Activated CD8-positive, alpha-beta T cell treated with anti-CD3 and anti-CD28 coated beads for 36 hours (primary cell): ENCODE results near the gene APOF. TPM values are rescaled to one million over a fixed set of nuclear protein-coding genes. Genes with fewer than 3 reads are reported as not detected.
"Not testable (repeated sequence)": the region's sequence is repeated elsewhere in the genome, so short reads cannot be mapped to it uniquely, and the experiment has no call there.

Experiments
- ATAC-seq: fragments of 200-7000 bp; cut with Tn5 transposase; one replicate; pipeline ENCODE4 v1.10.0; 2021; ENCODE audit warnings: mild to moderate bottlenecking, moderate library complexity
- CTCF ChIA-PET: fragments of 350-600 bp; sonication (Branson Sonifier 250); formaldehyde crosslinking; loops from one replicate; lab custom pipeline; 2021; ENCODE audit warnings: antibody characterized with exemption; lab: Charles Lee
- POLR2A ChIA-PET: fragments of 350-600 bp; sonication (Branson Sonifier 250); formaldehyde crosslinking; loops from one replicate; lab custom pipeline; 2021; ENCODE audit warnings: antibody characterized with exemption; lab: Charles Lee
- DNase-seq: peaks from one replicate; pipeline ENCODE4 v3.0.0-alpha.2; 2020
- H3K27ac Mint-ChIP-seq: one replicate; pipeline ENCODE4 v1.8.0; 2021; ENCODE audit warnings: mild to moderate bottlenecking, mixed read lengths
- H3K27me3 Mint-ChIP-seq: one replicate; pipeline ENCODE4 v1.8.0; 2021; ENCODE audit warnings: mixed read lengths
- H3K36me3 Mint-ChIP-seq: one replicate; pipeline ENCODE4 v1.8.0; 2021; ENCODE audit warnings: low read depth, mixed read lengths
- H3K4me1 Mint-ChIP-seq: one replicate; pipeline ENCODE4 v1.8.0; 2021; ENCODE audit warnings: low read depth, mixed read lengths
- H3K4me3 Mint-ChIP-seq: one replicate; pipeline ENCODE4 v1.8.0; 2021; ENCODE audit warnings: mild to moderate bottlenecking, moderate library complexity, mixed read lengths
- H3K9me3 Mint-ChIP-seq: one replicate; pipeline ENCODE4 v1.8.0; 2021; ENCODE audit warnings: mixed read lengths
- intact Hi-C: fragments of 100-400 bp; cut with micrococcal nuclease; formaldehyde crosslinking; loops from one replicate; pipeline ENCODE4 v1.10.0; 2022
- total RNA-seq, 2 experiments: library from RNA; stranded (reverse); gene quantifications; one replicate each; pipeline ENCODE4 v1.2.3, GENCODE V29; 2021
- TF ChIP-seq, protein P1 (sequence below): fragments of 200-600 bp; IDR thresholded peaks from one replicate; pipeline ENCODE4 v1.8.0; 2022; ENCODE audit warnings: antibody characterized with exemption, mild to moderate bottlenecking

The APOF gene
- total RNA-seq, 2 experiments from 2014 or later: not detected

DNA sequence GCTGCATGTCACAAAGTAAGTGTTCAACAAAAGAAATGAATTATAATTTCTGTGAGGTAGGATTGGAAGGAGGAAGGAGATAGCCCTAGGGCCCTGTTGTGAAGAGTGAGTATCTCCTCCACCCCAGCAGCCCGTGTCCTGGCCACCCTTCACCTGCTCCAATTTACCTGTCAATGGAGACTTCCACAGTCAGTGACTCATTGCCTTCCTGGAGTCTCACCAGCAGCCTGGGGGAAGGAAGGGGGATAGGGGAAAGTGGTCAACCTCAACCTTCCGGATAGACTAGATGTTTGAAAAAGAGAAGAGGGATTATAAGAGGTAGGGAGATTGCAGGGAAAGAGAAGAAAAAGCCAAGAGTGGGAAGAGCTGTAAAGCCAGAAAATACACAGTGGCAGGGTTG, 12.0 kb downstream of the APOF start:
- H3K27ac Mint-ChIP-seq: peak overlapping the region; percentile 4
- no peaks in the 10 kb centered on the region for H3K27me3 Mint-ChIP-seq

DNA sequence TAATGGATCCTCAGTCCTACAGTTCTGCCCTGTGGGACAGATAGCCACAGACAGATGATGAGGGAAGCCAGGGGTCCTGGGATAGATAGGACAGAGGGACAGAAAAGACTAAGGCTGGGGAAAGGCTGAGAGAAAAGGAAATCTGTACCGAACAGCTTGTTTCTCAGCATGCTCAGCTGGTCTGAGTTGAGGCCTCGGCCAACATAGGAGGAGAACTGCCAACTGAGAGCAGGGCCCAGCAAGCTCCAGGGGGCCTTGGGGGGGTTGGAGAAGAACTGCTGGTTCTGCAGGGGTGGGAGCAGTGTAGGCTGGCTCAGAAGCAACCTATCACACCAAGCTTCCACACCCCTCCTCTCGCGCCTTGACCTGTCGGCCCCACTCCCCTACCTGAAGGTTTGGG, 13.9 kb downstream of the APOF start:
- TF ChIP-seq, protein P1, sequence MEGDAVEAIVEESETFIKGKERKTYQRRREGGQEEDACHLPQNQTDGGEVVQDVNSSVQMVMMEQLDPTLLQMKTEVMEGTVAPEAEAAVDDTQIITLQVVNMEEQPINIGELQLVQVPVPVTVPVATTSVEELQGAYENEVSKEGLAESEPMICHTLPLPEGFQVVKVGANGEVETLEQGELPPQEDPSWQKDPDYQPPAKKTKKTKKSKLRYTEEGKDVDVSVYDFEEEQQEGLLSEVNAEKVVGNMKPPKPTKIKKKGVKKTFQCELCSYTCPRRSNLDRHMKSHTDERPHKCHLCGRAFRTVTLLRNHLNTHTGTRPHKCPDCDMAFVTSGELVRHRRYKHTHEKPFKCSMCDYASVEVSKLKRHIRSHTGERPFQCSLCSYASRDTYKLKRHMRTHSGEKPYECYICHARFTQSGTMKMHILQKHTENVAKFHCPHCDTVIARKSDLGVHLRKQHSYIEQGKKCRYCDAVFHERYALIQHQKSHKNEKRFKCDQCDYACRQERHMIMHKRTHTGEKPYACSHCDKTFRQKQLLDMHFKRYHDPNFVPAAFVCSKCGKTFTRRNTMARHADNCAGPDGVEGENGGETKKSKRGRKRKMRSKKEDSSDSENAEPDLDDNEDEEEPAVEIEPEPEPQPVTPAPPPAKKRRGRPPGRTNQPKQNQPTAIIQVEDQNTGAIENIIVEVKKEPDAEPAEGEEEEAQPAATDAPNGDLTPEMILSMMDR: no peak
- Mint-ChIP-seq H3K27ac (no peak overlapping the region), H3K4me1 (no peaks in the 10 kb centered on the region), H3K27me3 (no peaks in the 10 kb centered on the region), H3K4me3 (no peak overlapping the region), H3K36me3 (peaks cover 35% of the 10 kb centered on the region), H3K9me3 (no peaks in the 10 kb centered on the region)
- POLR2A ChIA-PET: interaction anchor here (1.4 to 9.5 kb wide), 3 partner anchors 9 to 15 kb away, joined by 4 to 63 read pairs (median 42); partner anchors contain the start of genes APOF, IL23A, PAN2 and STAT2
- DNase-seq (no peak), ATAC-seq (no peak)
- CTCF ChIA-PET: interaction anchor here (0.9 to 3.8 kb wide), 4 partner anchors 10 to 115 kb away, joined by 3 to 17 read pairs (median 4); partner anchors contain the start of genes IL23A and STAT2
- intact Hi-C loops: no loop called here

More for the DNA sequence above, 12.0 kb downstream of the APOF start:
- H3K4me1 Mint-ChIP-seq: no peaks in the 10 kb centered on the region
- no peaks in the 10 kb centered on the region for H3K9me3 Mint-ChIP-seq
- ChIA-PET CTCF (interaction anchor here (1.0 to 3.8 kb wide), 4 partner anchors 8 to 113 kb away, joined by 3 to 17 read pairs (median 4); partner anchors contain the start of genes IL23A and STAT2), POLR2A (interaction anchor here (1.1 to 9.5 kb wide), 5 partner anchors 10 to 113 kb away, joined by 3 to 63 read pairs (median 4); partner anchors contain the start of genes APOF, CNPY2, IL23A and STAT2)
- intact Hi-C loops: no loop called here
- no peak overlapping the region for H3K4me3 Mint-ChIP-seq
- peaks cover 36% of the 10 kb centered on the region for H3K36me3 Mint-ChIP-seq
- ATAC-seq (no peak), DNase-seq (no peak)
- TF ChIP-seq, protein P1: no peak

DNA sequence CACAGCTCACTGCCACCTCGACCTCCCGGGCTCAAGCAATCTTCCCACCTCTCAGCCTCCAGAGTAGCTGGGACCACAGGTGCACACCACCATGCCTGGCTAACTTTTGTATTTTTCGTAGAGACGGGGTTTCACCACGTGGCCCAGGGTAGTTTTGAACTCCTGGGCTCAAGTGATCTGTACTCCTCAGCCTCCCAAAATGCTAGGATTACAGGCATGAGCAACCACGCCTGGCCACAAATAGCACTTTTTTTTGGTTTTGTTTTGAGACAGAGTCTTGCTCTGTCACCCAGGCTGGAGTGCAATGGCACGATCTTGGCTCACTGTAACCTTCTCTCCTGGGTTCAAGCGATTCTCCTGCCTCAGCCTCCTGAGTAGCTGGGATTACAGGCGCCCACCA, 15.4 kb downstream of the APOF start:
- H3K27me3 Mint-ChIP-seq, H3K4me1 Mint-ChIP-seq, ATAC-seq, H3K4me3 Mint-ChIP-seq, H3K27ac Mint-ChIP-seq, intact Hi-C loops, H3K9me3 Mint-ChIP-seq, DNase-seq: not testable (repeated sequence)
- ChIA-PET CTCF (interaction anchor here (0.7 to 1.6 kb wide), 5 partner anchors 10 to 117 kb away, joined by 3 to 6 read pairs (median 4); partner anchors contain the start of gene CNPY2), POLR2A (interaction anchor here (1.0 to 9.5 kb wide), 3 partner anchors 8 to 102 kb away, joined by 3 to 63 read pairs (median 42); partner anchors contain the start of genes APOF, IL23A, STAT2 and TIMELESS)
- peaks cover 41% of the 10 kb centered on the region for H3K36me3 Mint-ChIP-seq

DNA sequence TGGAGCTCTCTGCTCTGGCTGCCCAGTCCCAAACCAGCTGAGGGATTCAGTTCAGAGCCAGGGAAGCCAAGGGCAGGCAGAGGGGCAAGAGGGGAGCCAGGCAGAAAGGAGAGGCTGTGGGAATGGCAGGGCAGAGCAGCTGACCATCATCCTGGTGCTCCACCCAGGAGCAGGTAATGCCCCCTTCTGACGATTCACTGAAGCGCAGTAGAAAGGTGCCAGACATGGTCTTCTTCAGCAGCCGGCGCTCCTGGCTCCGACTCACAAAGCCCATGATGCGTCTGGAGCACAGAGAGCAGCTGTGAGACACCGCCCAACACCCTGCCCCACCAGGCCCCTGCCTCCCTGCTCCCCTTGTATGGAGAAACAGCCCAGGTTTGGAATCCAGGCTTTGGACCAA, 16.0 kb downstream of the APOF start:
- Mint-ChIP-seq H3K36me3 (peaks cover 43% of the 10 kb centered on the region), H3K4me3 (no peak overlapping the region), H3K27me3 (no peaks in the 10 kb centered on the region), H3K9me3 (no peaks in the 10 kb centered on the region), H3K4me1 (no peaks in the 10 kb centered on the region), H3K27ac (no peak overlapping the region)
- DNase-seq (peak; percentile 51), ATAC-seq (peak; percentile 46)
- CTCF ChIA-PET: interaction anchor here (0.7 to 1.6 kb wide), 5 partner anchors 9 to 117 kb away, joined by 3 to 6 read pairs (median 4); partner anchors contain the start of gene CNPY2
- intact Hi-C loops: no loop called here
- POLR2A ChIA-PET: interaction anchor here (0.6 to 9.5 kb wide), 3 partner anchors 14 to 102 kb away, joined by 3 to 63 read pairs (median 3); partner anchors contain the start of genes APOF, STAT2 and TIMELESS
- TF ChIP-seq, protein P1: peak; percentile 58

DNA sequence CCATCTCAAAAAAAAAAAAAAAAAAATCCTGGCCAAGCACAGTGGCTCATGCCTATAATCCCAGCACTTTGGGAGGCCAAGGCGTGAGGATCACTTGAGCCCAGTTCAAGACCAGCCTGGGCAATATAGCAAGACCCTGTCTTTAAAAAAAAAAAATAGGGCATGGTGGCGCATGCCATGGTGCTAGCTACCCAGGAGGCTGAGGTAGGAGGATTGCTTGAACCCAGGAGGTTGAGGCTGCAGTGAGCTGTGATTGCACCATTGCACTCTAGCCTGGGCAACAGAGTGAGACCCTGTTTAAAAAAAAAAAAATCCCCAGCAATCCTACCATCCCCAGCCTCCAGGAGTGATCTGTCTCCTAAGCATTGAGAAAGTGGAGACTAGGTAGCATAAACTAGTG, 20.4 kb downstream of the APOF start:
- H3K9me3 Mint-ChIP-seq, ATAC-seq, intact Hi-C loops, H3K27ac Mint-ChIP-seq, H3K27me3 Mint-ChIP-seq, DNase-seq, H3K4me3 Mint-ChIP-seq: not testable (repeated sequence)
- Mint-ChIP-seq H3K4me1 (peaks cover 30% of the 10 kb centered on the region), H3K36me3 (peaks cover 42% of the 10 kb centered on the region)
- CTCF ChIA-PET: interaction anchor here (0.9 to 1.5 kb wide), 2 partner anchors 16 to 121 kb away, joined by 3 to 6 read pairs; no protein-coding TSS in a partner anchor
- POLR2A ChIA-PET: interaction anchor here (1.1 to 5.6 kb wide), 3 partner anchors 8 to 75 kb away, joined by 3 to 42 read pairs (median 16); partner anchors contain the start of genes COQ10A and STAT2
